ENCODE data around the gene DPP10.
"Not testable (repeated sequence)": the region's sequence is repeated elsewhere in the genome, so short reads cannot be mapped to it uniquely, and the experiment has no call there.

DPP10 gene

GRCh38 chr2:114442510-114442909 is at the start of gene DPP10:
Gene DPP10 (plus strand): TSS chr2:114442641.
- peak; percentile 49 for DNase-seq

DNA sequence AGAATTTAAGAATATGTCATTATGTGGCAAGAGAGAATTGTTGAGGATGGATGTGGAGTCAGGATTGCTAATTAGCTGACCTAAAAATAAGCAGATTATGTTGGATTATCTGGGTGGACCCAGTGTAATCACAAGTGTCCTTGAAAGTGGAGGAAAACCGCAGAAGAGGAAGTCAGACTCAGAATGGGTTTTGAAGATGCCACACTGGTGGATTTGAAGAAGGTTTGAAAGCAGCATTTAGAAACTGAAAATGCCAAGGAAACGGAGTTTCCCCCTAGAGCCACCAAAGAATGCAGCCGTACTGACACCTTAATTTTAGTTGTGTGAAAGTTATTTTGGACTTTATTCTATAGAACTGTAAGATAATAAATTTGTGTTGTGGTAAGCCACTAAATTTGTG is 41.6 kb upstream of the DPP10 start:
- no peak for DNase-seq

DNA sequence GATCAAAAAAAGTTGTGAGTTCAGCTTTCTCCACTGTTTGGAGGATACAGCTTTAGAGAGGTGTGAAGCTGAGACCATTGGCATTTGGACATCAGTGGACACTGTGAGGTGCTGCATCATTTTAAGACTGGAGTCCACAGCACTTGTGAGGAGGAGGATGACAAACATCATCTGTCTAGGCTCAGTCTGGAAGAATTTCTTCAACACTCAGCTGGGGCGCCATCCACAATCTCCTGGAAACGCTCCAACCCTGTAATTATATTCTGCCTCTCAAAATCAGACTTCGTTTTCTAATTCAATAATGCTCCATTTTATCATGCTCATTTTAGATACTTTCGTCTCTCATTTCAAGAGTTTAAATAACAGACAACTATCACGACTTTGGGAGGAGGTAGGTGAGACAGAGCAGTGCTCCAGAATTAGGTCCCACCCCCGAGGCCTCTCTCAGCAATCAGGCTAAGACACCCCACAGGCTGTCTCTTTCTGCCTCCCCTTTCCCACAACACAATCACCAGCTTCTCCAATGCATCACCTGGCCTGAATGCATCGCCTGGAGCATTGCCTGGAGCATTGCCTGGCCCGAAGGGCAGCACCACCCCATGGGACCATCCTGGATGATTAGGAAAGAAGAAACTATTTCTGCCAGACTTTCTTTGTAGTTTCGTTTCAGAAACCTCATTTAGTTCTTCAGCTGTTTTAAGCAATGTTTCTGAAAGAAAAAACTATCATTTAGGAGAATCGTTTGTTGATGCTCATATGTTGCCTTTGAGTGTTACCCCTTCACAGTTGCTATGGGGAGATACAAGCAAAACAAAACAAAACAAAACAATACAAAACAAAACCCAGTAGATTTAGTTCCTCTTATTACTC is 37.0 kb upstream of the DPP10 start:
- DNase-seq = no peak

DNA sequence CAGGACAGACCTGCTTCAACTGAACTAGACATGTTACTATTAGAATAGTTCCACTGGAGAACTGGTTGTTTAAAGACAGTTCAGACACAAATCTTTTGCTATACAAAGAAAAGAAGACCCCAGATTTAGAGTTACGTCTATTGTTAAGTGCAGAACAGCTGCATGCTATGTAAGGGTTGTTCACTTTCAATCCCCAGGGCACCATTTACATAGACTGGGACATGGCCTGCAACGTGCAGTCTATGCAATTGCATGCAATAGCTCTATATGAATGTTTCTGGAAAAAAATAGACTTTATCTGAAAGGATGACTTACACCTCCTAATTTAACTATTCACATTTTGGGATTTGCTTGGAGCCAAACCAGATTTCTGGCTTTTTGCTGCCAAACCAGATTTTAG is 36.1 kb upstream of the DPP10 start:
- no peak for DNase-seq

GRCh38 chr2:114407353-114407752 is 35.1 kb upstream of the DPP10 start:
- not testable (repeated sequence) for DNase-seq

DNA sequence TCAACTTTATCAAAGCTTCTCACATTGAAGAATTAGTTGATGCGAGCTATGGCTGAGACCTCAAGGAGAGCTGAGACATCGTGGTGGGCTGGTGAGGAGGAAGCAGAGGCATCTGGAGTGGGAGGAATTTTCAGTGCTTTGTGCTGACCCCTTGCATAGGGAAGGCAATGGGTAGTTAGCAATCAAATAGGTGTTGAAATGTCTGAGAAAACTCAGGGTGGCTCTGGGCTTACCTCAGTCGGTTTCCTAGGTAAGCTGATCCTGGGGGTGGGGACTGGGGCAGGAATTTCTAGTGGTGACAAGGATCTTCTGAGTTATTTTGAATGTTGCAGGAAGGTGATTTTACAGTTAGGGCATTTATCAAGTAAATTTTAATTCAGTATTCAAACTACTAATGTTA is 20.7 kb upstream of the DPP10 start:
- no peak for DNase-seq

DNA sequence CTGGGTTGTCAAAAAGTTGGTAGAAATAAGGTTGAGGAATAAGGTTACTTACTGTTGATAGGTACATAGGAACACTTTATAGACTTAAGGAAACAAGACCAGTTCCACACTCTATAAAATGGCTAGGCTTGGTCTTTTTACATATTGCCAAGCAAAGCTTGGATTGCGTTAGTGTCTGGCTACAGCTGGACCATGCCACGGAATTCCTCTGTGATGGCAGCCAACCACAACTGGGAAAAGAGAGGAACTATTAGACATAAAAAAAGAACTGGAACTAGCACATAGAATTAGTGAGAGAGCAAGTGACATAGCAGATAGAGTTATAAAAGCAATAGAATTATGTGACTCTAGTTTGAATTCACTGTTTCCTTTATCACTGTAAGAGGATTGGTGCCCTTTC is 17.7 kb upstream of the DPP10 start:
- DNase-seq = no peak

- DNase-seq = no peak
Measured at GRCh38 chr2:114426756-114427155, 15.7 kb upstream of the DPP10 start.

GRCh38 chr2:114436329-114436728 is 6.1 kb upstream of the DPP10 start:
- DNase-seq = no peak

DNA sequence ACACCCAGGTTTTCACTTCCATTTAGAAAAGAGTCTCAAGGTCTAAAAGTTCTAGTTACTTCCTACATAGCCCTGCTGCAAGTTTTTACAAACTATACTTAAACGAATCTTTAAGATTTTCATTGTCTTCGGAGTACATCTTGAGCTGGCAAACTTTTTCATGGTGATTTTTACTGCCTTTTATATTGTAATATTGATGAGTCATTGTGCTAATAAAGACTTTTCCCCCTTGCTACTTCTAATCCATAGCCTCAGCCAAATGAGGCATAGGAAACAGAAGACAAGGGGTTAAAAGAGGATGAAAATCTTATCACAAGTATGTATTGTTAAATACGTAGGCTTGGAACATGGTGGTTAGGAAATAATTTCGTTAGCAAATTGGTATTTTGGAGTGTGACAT is 4.1 kb downstream of the DPP10 start:
- no peak for DNase-seq

DNA sequence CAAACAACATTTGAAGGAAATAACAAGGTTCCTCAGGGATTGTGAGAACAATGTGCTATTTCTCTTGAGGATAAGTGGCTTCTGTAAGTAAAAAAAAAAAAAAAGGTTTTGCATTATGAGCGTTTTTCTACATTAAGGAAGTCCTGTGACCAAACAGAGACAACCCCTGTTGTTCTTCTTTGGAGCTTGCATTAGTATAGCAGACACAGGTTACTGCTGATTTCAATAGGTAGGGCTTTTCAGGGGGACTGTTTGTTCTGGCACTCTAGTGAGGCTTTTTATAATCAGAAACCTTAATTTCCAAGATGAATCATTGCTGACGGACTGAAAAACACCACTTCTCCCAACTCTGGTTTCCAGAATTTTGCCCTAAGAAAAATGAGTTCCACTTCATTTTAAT is 8.2 kb downstream of the DPP10 start:
- DNase-seq = no peak

DNA sequence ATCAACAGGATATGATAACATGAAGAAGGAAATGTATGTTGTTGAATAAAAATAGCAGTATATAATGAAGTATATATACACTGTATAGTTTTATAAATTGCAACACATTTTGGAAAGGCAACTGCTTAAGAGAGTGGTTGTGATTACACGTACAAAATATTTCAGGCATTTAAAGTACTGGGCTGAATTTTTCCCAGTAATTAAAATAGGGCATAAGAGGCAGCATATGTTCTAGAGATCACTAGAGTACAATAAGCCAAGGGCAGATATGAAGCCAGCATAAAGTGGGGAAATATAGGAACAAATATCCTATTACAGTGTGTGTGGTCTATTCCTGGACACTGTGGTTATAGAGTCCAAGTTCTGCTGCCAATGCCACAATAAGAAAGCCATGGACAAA is 14.1 kb downstream of the DPP10 start:
- DNase-seq = no peak

DNA sequence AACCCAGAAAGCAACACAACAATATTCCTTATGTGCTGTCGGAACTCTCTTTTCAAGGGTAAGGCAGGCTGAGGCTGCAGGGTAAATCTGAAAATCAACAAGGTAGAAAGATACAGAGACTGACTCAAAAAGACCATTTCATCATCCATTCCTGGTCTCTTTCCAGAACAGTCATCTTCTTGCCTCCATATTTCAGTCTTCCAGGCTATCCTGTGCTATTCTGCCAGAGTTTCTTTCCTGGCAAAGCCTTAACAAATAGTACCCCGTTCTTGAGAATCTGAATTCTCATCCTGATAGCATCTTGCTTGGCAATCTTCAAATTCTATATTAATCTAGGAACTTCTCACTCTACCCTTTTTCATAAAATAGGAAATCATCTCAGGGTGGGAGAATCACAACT is 15.5 kb downstream of the DPP10 start:
- DNase-seq = no peak

GRCh38 chr2:114461116-114461515 is 18.7 kb downstream of the DPP10 start:
- DNase-seq = no peak

DNA sequence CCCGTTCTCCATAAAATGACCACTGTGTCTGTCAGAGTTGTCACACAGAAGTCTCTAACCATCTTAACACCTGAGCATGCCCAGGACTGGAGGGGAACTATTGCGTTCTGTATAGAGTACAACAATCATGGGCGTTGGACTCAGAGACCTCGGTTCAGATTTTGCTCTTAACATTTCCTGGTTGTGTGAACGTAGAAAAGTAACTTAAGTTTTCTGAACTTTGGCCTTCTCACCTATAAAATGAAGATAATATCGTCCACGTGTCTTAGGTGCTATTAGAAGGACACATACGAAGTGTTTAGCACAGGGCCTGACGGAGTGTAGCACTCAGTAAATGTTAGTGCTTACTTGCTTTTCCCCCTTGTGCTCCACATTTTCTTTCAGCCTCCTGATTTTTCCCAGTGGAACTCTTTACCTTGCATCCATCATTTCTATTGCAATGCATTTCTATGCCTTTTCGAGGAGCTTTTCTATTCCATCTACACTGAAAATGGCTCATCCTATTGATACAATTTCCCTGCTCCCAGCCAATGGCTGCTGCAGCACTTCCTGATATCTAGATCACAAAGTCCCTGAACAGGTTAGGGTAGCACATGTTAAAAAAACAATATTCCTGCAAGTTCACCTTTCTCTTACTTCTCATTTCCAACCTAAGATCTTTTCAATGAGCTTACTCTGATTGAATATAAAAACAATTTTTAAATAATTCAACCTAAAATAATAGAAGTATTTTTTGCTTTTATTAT is 22.7 kb downstream of the DPP10 start:
- DNase-seq = no peak

GRCh38 chr2:114468343-114468742 is 25.9 kb downstream of the DPP10 start:
- no peak for DNase-seq

DNA sequence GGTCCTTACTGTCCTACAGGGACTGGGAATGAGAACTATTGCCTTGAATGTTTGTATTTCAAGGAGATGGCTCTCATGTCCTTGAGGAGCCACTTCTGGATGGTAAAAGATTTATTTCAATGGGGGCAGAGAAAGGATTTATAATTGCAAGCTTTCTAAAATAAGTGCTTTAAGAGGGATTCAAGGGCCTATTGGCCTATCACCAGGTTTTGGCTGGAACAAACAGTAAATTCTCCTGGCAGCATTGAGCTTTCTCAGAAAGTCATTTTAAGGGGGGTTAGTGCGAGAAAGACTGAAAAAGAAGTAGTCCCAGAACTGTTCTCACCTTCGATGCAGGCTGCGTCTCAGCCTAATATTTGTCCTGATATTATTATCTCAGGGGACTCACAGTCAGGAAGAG is 29.8 kb downstream of the DPP10 start:
- DNase-seq = no peak

- DNase-seq = no peak
Measured at GRCh38 chr2:114472726-114473125, 30.3 kb downstream of the DPP10 start.

DNA sequence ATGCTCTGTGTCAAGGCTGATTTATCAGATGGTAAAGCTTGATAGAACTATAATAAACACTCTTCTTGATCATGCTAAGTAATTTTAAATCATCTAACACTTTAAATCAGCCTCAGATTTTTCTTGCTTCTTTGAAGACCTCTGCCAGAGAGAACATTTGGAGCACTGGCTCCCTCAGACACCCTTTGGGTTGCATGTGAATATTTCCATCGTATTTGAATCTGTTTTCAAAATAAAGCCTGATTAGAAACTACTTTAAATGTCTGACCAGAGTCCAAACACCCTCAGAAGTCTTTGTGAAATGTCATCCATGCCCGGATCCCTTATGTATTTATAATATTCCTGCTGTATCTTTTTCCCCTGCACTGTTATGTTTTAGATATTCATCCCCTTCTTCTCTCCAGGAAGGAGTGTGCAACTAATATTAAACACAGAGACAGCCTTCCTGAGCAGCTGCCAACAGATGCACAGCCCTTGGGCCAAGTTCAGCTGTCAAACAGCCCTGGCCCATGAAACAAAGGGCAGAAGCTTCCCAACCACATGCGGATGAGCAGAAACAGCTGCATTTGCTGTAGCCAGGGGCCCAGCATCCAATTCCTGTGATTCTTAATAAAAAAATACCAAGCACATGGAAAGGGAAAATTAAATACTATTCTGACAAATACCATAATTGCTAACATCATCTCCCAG is 46.5 kb downstream of the DPP10 start:
- no peak for DNase-seq

GRCh38 chr2:114495046-114495445 is 52.6 kb downstream of the DPP10 start:
- DNase-seq = no peak

- no peak for DNase-seq
Measured at GRCh38 chr2:114496959-114497358, 54.5 kb downstream of the DPP10 start.

GRCh38 chr2:114499101-114499500 is 56.7 kb downstream of the DPP10 start:
- DNase-seq = no peak

GRCh38 chr2:114507744-114508143 is 65.3 kb downstream of the DPP10 start:
- no peak for DNase-seq

- no peak for DNase-seq
Measured at GRCh38 chr2:114515882-114516281, 73.4 kb downstream of the DPP10 start.

Measured in hematopoietic multipotent progenitor cell treated with erythropoietin and hydrocortisone succinate and interleukin-3 and kit ligand, for 6 days (in vitro differentiated cells).